ENCODE data around the gene ZNF20.
A peak's percentile ranks its signal among the peaks of the same experiment; 100 is the strongest.

Gene ZNF20

GRCh38 chr19:12145348-12145747 is 5.2 kb upstream of the ZNF20 start:
- H3K36me3 ChIP-seq, result peaks cover 80% of the 10 kb centered on the region
- H3K27ac ChIP-seq, result no peak overlapping the region
- H3K27me3 ChIP-seq (ENCODE audit: insufficient read depth, low read depth, severe bottlenecking), result no peaks in the 10 kb centered on the region
- TF ChIP-seq CTCF (IDR thresholded peaks at IDR 0.05; ENCODE audit: low read depth, low read length), result no peak
- no peaks in the 10 kb centered on the region for H3K9me3 ChIP-seq (ENCODE audit: severe bottlenecking)
- DNase-seq, result no peak
- H3K4me3 ChIP-seq (ENCODE audit: low read depth, low read length), result no peak overlapping the region

GRCh38 chr19:12141405-12141736 is 1.2 kb upstream of the ZNF20 start:
- Histone ChIP-seq H3K9me3 (ENCODE audit: severe bottlenecking) (no peaks in the 10 kb centered on the region), H3K4me3 (ENCODE audit: low read depth, low read length) (no peak overlapping the region), H3K27ac (no peak overlapping the region; the same call in 1 of the 2 replicates), H3K27me3 (ENCODE audit: insufficient read depth, low read depth, severe bottlenecking) (no peaks in the 10 kb centered on the region), H3K36me3 (peaks cover 66% of the 10 kb centered on the region)
- no peak for TF ChIP-seq CTCF (IDR thresholded peaks at IDR 0.05; ENCODE audit: low read depth, low read length)
- no peak for DNase-seq

- H3K4me3 ChIP-seq (ENCODE audit: low read depth, low read length), result peak overlapping the region; percentile 94
- H3K9me3 ChIP-seq (ENCODE audit: severe bottlenecking), result no peaks in the 10 kb centered on the region
- TF ChIP-seq CTCF (IDR thresholded peaks at IDR 0.05; ENCODE audit: low read depth, low read length), result peak; percentile 91
- H3K27ac ChIP-seq, result peak overlapping the region; percentile 42
- peaks cover 66% of the 10 kb centered on the region for H3K36me3 ChIP-seq
- H3K27me3 ChIP-seq (ENCODE audit: insufficient read depth, low read depth, severe bottlenecking), result no peaks in the 10 kb centered on the region
- DNase-seq, result peak; percentile 87
Observed at GRCh38 chr19:12140545-12141404, 625 bp upstream of the ZNF20 start.

- Histone ChIP-seq H3K36me3 (peaks cover 66% of the 10 kb centered on the region), H3K4me3 (ENCODE audit: low read depth, low read length) (peak overlapping the region; percentile 94), H3K27ac (peak overlapping the region; percentile 78), H3K27me3 (ENCODE audit: insufficient read depth, low read depth, severe bottlenecking) (no peaks in the 10 kb centered on the region), H3K9me3 (ENCODE audit: severe bottlenecking) (no peaks in the 10 kb centered on the region)
- no peak for DNase-seq
- no peak for TF ChIP-seq CTCF (IDR thresholded peaks at IDR 0.05; ENCODE audit: low read depth, low read length)
Observed at GRCh38 chr19:12139269-12139668, 881 bp downstream of the ZNF20 start.

- peak; percentile 27 for DNase-seq
- H3K36me3 ChIP-seq, result peaks cover 76% of the 10 kb centered on the region
- H3K9me3 ChIP-seq (ENCODE audit: severe bottlenecking), result peaks cover 12% of the 10 kb centered on the region
- TF ChIP-seq CTCF (IDR thresholded peaks at IDR 0.05; ENCODE audit: low read depth, low read length), result peak; percentile 53
- H3K27ac ChIP-seq, result no peak overlapping the region
- H3K27me3 ChIP-seq (ENCODE audit: insufficient read depth, low read depth, severe bottlenecking), result no peaks in the 10 kb centered on the region
- no peak overlapping the region for H3K4me3 ChIP-seq (ENCODE audit: low read depth, low read length)
Observed at GRCh38 chr19:12137221-12137940, 2.8 kb downstream of the ZNF20 start.
